Kidney (tissue), 14 donors: Measurements from ENCODE around the gene DUSP22. TPM values are rescaled to one million over a fixed set of nuclear protein-coding genes. Genes with fewer than 3 reads are reported as not detected.

Experiments used
- DNase-seq, 5 donors: peaks; one replicate each; pipeline ENCODE4 v3.0.0-alpha.2; 2013 to 2020
- FAIRE-seq: peaks from 2 replicates; lab custom pipeline; 2012; peaks lifted over from hg19 to GRCh38; lab: Jason Lieb, UNC
- H3K27ac ChIP-seq, 2 donors: one replicate each; pipeline ENCODE4 v1.7.0; 2013; ENCODE audit warnings: low read depth in 2 of 2, low read length in 2 of 2, inconsistent platforms in 1 of 2
- H3K27me3 ChIP-seq: one replicate; pipeline ENCODE4 v1.7.1; 2013; ENCODE audit warnings: low read length, inconsistent platforms; ENCODE audit not compliant: control insufficient read depth, insufficient read depth
- H3K36me3 ChIP-seq, 3 donors: one replicate each; pipeline versions ENCODE4 v1.7.0 to v1.7.1; 2013; ENCODE audit warnings: low read length in 3 of 3, control low read depth in 1 of 3, inconsistent platforms in 1 of 3; ENCODE audit not compliant: insufficient read depth in 3 of 3, control insufficient read depth in 2 of 3
- H3K4me1 ChIP-seq, 3 donors: one replicate each; pipeline versions ENCODE4 v1.7.0 to v1.7.1; 2013; ENCODE audit warnings: low read length in 3 of 3, inconsistent platforms in 1 of 3, low read depth in 1 of 3; ENCODE audit not compliant: control insufficient read depth in 2 of 3, insufficient read depth in 2 of 3
- H3K4me3 ChIP-seq, 3 donors: one replicate each; pipeline versions ENCODE4 v1.7.0 to v1.8.1; 2013; ENCODE audit warnings: low read length in 3 of 3, control low read depth in 1 of 3, inconsistent platforms in 1 of 3
- H3K9ac ChIP-seq, 3 donors: one replicate each; pipeline versions ENCODE4 v1.7.0 to v1.7.1; 2013; ENCODE audit warnings: low read length in 3 of 3, control low read depth in 1 of 3, inconsistent platforms in 1 of 3
- H3K9me3 ChIP-seq, 3 donors: one replicate each; pipeline versions ENCODE4 v1.7.0 to v1.7.1; 2013; ENCODE audit warnings: low read length in 3 of 3, control low read depth in 1 of 3, inconsistent platforms in 1 of 3; ENCODE audit not compliant: control insufficient read depth in 2 of 3, insufficient read depth in 1 of 3
- CTCF ChIP-seq: IDR thresholded peaks from 3 replicates; pipeline ENCODE4 v1.5.1; 2012; ENCODE audit warnings: mild to moderate bottlenecking, moderate library complexity, borderline replicate concordance; ENCODE audit not compliant: insufficient read depth; ENCODE audit errors: extremely low read depth
- intact Hi-C: fragments of 100-400 bp; cut with DNase I; formaldehyde crosslinking; loops from one replicate; pipeline ENCODE4 v1.11.1; 2022
- polyA plus RNA-seq: library from polyadenylated mRNA; stranded (reverse); fragments of 350-450 nt; fragmentation: Illumina TruSeq; extraction: RNeasy Lipid Tissue Mini Kit (QIAGEN cat#74804); gene quantifications from one replicate; pipeline ENCODE4 v1.2.3, GENCODE V29; 2014; ENCODE audit warnings: low read depth, low replicate concordance; ENCODE audit not compliant: insufficient read depth
- total RNA-seq: library from RNA; stranded (reverse); fragmentation: NEBNext Ultra II Directional; extraction: Animal tissue kit (Norgen Biotek cat#: 25700); gene quantifications from one replicate; pipeline ENCODE4 v1.2.1, GENCODE V29; 2021
- donor health status: control.
- donor health status: control.
- donor health status: control.
- donor health status: control.
- donor health status: control.
- donor health status: DM: yes; HTN: yes; CAD: no.
- donor health status: Normal renal cell carcinoma (clear cell type).

Gene DUSP22
- total and polyA plus RNA-seq, 2 donors from 2014 or later = 24.0 to 60.7 TPM

GRCh38 chr6:279341-280029 lies 12.8 kb upstream of the DUSP22 start:
- Histone ChIP-seq H3K9ac (no peak overlapping the region), H3K36me3 (no peaks in the 10 kb centered on the region), H3K4me1 (no peaks in the 10 kb centered on the region), H3K4me3 (no peak overlapping the region), H3K27ac (no peak overlapping the region), H3K27me3 (no peaks in the 10 kb centered on the region), H3K9me3 (no peaks in the 10 kb centered on the region)
- intact Hi-C loops = no loop called here
- DNase-seq = no peak
- TF ChIP-seq CTCF = no peak
- FAIRE-seq = no peak

- intact Hi-C loops = no loop called here
- FAIRE-seq = no peak
- H3K4me1 ChIP-seq = no peaks in the 10 kb centered on the region
- H3K9ac ChIP-seq = no peak overlapping the region
- no peak for TF ChIP-seq CTCF
- peak in 1 of 5 donors; percentile 65 for DNase-seq
- no peak overlapping the region for H3K27ac ChIP-seq
- no peaks in the 10 kb centered on the region for H3K36me3 ChIP-seq
- H3K9me3 ChIP-seq = no peaks in the 10 kb centered on the region
- H3K27me3 ChIP-seq = no peaks in the 10 kb centered on the region
- no peak overlapping the region for H3K4me3 ChIP-seq
Observed at GRCh38 chr6:280775-281468, 11.4 kb upstream of the DUSP22 start.

- no peak for TF ChIP-seq CTCF
- intact Hi-C loops = no loop called here
- FAIRE-seq = no peak
Observed at GRCh38 chr6:281469-282103, 10.7 kb upstream of the DUSP22 start.

More at GRCh38 chr6:281469-282103, 10.7 kb upstream of the DUSP22 start:
- H3K27ac ChIP-seq = no peak overlapping the region
- no peak overlapping the region for H3K9ac ChIP-seq
- no peaks in the 10 kb centered on the region for H3K4me1 ChIP-seq
- no peak overlapping the region for H3K4me3 ChIP-seq
- no peaks in the 10 kb centered on the region for H3K27me3 ChIP-seq
- H3K9me3 ChIP-seq = no peaks in the 10 kb centered on the region
- H3K36me3 ChIP-seq = no peaks in the 10 kb centered on the region
- peak in 1 of 5 donors; percentile 35 for DNase-seq
